ENCODE data around the gene TEX36.

TEX36 gene

GRCh38 chr10:125684581-125684980, 1.6 kb upstream of the TEX36 start:
- WGBS, 2 donors (ENCODE audit: extremely low coverage in 2 of 2, insufficient read length in 2 of 2, insufficient replicate concordance in 1 of 2), result no CpG with 5 or more reads among the region's 5 CpGs
- H3K14ac ChIP-seq (ENCODE audit: low read length), result no peak overlapping the region

GRCh38 chr10:125683821-125684220, 858 bp upstream of the TEX36 start:
- no peaks in the 10 kb centered on the region for H3K36me3 ChIP-seq (replicated peaks in 1 of 2; ENCODE audit: control insufficient read depth in 2 of 2, insufficient read depth in 2 of 2, low read length in 2 of 2)
- no peak overlapping the region for H2BK12ac ChIP-seq (ENCODE audit: low read length)
- no peaks in the 10 kb centered on the region for H3K9me3 ChIP-seq (replicated peaks in 1 of 2; ENCODE audit: control insufficient read depth in 2 of 2, insufficient read depth in 1 of 2, low read depth in 1 of 2, low read length in 2 of 2)
- H2BK120ac ChIP-seq (ENCODE audit: low read depth, low read length), result no peak overlapping the region
- no peak overlapping the region for H2AK5ac ChIP-seq (ENCODE audit: low read depth, low read length)
- WGBS, 2 donors (ENCODE audit: extremely low coverage in 2 of 2, insufficient read length in 2 of 2, insufficient replicate concordance in 1 of 2), result no CpG with 5 or more reads among the region's 7 CpGs
- H3K79me1 ChIP-seq (ENCODE audit: low read depth, low read length), result no peaks in the 10 kb centered on the region
- H3K4me3 ChIP-seq (ENCODE audit: low read length in 2 of 2), result no peak overlapping the region
- peaks cover 0 to 6% (median 0%) of the 10 kb centered on the region in 3 experiments for H3K27me3 ChIP-seq (ENCODE audit: control insufficient read depth in 3 of 3, insufficient read depth in 3 of 3, low read depth in 1 of 3, low read length in 3 of 3)
- no peak overlapping the region for H4K8ac ChIP-seq (ENCODE audit: low read depth, low read length)
- no peak for DNase-seq (ENCODE audit: low spot score)
- H3K27ac ChIP-seq (replicated peaks; ENCODE audit: low read length), result no peak overlapping the region
- H2BK5ac ChIP-seq (ENCODE audit: low read length), result no peak overlapping the region
- no peak overlapping the region for H3K14ac ChIP-seq (ENCODE audit: low read length)
- H2AFZ ChIP-seq (ENCODE audit: low read length), result no peak overlapping the region
- no peak overlapping the region for H4K91ac ChIP-seq (ENCODE audit: low read depth, low read length, poor library complexity)
- no peak overlapping the region for H2BK15ac ChIP-seq (ENCODE audit: low read length)
- H3K4me2 ChIP-seq (ENCODE audit: insufficient read depth, low read length, poor library complexity, severe bottlenecking), result no peak overlapping the region
- H3K4me1 ChIP-seq (ENCODE audit: control insufficient read depth in 2 of 2, insufficient read depth in 1 of 2, low read depth in 1 of 2, low read length in 2 of 2), result peaks cover 2 to 6% of the 10 kb centered on the region in 2 donors
- H3K23ac ChIP-seq (ENCODE audit: low read depth, low read length, poor library complexity), result no peak overlapping the region
- H3K18ac ChIP-seq (ENCODE audit: low read length), result no peak overlapping the region
- no peak overlapping the region for H3K9ac ChIP-seq (ENCODE audit: low read depth, low read length, poor library complexity)
- H3K4ac ChIP-seq (ENCODE audit: low read length), result no peak overlapping the region

More at GRCh38 chr10:125684581-125684980, 1.6 kb upstream of the TEX36 start:
- no peaks in the 10 kb centered on the region for H3K79me1 ChIP-seq (ENCODE audit: low read depth, low read length)
- H4K8ac ChIP-seq (ENCODE audit: low read depth, low read length), result no peak overlapping the region
- no peak overlapping the region for H3K27ac ChIP-seq (replicated peaks; ENCODE audit: low read length)
- no peaks in the 10 kb centered on the region for H3K36me3 ChIP-seq (replicated peaks in 1 of 2; ENCODE audit: control insufficient read depth in 2 of 2, insufficient read depth in 2 of 2, low read length in 2 of 2)
- H3K9me3 ChIP-seq (replicated peaks in 1 of 2; ENCODE audit: control insufficient read depth in 2 of 2, insufficient read depth in 1 of 2, low read depth in 1 of 2, low read length in 2 of 2), result no peaks in the 10 kb centered on the region
- H4K91ac ChIP-seq (ENCODE audit: low read depth, low read length, poor library complexity), result no peak overlapping the region
- H3K4me2 ChIP-seq (ENCODE audit: insufficient read depth, low read length, poor library complexity, severe bottlenecking), result no peak overlapping the region
- no peak overlapping the region for H2BK15ac ChIP-seq (ENCODE audit: low read length)
- H3K9ac ChIP-seq (ENCODE audit: low read depth, low read length, poor library complexity), result no peak overlapping the region
- no peak overlapping the region for H3K18ac ChIP-seq (ENCODE audit: low read length)
- H2BK12ac ChIP-seq (ENCODE audit: low read length), result no peak overlapping the region
- DNase-seq (ENCODE audit: low spot score), result no peak
- H2BK120ac ChIP-seq (ENCODE audit: low read depth, low read length), result no peak overlapping the region
- H2BK5ac ChIP-seq (ENCODE audit: low read length), result no peak overlapping the region
- peaks cover 2 to 6% of the 10 kb centered on the region in 2 donors for H3K4me1 ChIP-seq (ENCODE audit: control insufficient read depth in 2 of 2, insufficient read depth in 1 of 2, low read depth in 1 of 2, low read length in 2 of 2)
- H3K4ac ChIP-seq (ENCODE audit: low read length), result no peak overlapping the region
- peaks cover 0 to 8% (median 0%) of the 10 kb centered on the region in 3 experiments for H3K27me3 ChIP-seq (ENCODE audit: control insufficient read depth in 3 of 3, insufficient read depth in 3 of 3, low read depth in 1 of 3, low read length in 3 of 3)
- H3K4me3 ChIP-seq (ENCODE audit: low read length in 2 of 2), result peak overlapping the region in 1 of 2 donors; percentile 13
- H3K23ac ChIP-seq (ENCODE audit: low read depth, low read length, poor library complexity), result no peak overlapping the region
- no peak overlapping the region for H2AFZ ChIP-seq (ENCODE audit: low read length)
- H2AK5ac ChIP-seq (ENCODE audit: low read depth, low read length), result no peak overlapping the region

GRCh38 chr10:125679436-125679835, 3.5 kb downstream of the TEX36 start:
- peaks cover 2 to 6% of the 10 kb centered on the region in 2 donors for H3K4me1 ChIP-seq (ENCODE audit: control insufficient read depth in 2 of 2, insufficient read depth in 1 of 2, low read depth in 1 of 2, low read length in 2 of 2)
- no peak overlapping the region for H3K4me2 ChIP-seq (ENCODE audit: insufficient read depth, low read length, poor library complexity, severe bottlenecking)
- H3K9ac ChIP-seq (ENCODE audit: low read depth, low read length, poor library complexity), result no peak overlapping the region
- peak overlapping the region; percentile 57 for H2AFZ ChIP-seq (ENCODE audit: low read length)
- H3K4ac ChIP-seq (ENCODE audit: low read length), result no peak overlapping the region
- H3K18ac ChIP-seq (ENCODE audit: low read length), result no peak overlapping the region
- DNase-seq (ENCODE audit: low spot score), result no peak
- H4K8ac ChIP-seq (ENCODE audit: low read depth, low read length), result no peak overlapping the region
- no peak overlapping the region for H3K4me3 ChIP-seq (ENCODE audit: low read length in 2 of 2)
- H3K36me3 ChIP-seq (replicated peaks in 1 of 2; ENCODE audit: control insufficient read depth in 2 of 2, insufficient read depth in 2 of 2, low read length in 2 of 2), result no peaks in the 10 kb centered on the region
- no peak overlapping the region for H3K27ac ChIP-seq (replicated peaks; ENCODE audit: low read length)
- H2BK15ac ChIP-seq (ENCODE audit: low read length), result no peak overlapping the region
- no peak overlapping the region for H2BK12ac ChIP-seq (ENCODE audit: low read length)
- H3K9me3 ChIP-seq (replicated peaks in 1 of 2; ENCODE audit: control insufficient read depth in 2 of 2, insufficient read depth in 1 of 2, low read depth in 1 of 2, low read length in 2 of 2), result peaks cover 0 to 6% of the 10 kb centered on the region in 2 donors
- H3K79me1 ChIP-seq (ENCODE audit: low read depth, low read length), result no peaks in the 10 kb centered on the region
- no peak overlapping the region for H4K91ac ChIP-seq (ENCODE audit: low read depth, low read length, poor library complexity)
- no peak overlapping the region for H2BK120ac ChIP-seq (ENCODE audit: low read depth, low read length)
- H3K27me3 ChIP-seq (ENCODE audit: control insufficient read depth in 3 of 3, insufficient read depth in 3 of 3, low read depth in 1 of 3, low read length in 3 of 3), result peaks cover 0 to 3% (median 0%) of the 10 kb centered on the region in 3 experiments
- no CpG with 5 or more reads among the region's 11 CpGs for WGBS, 2 donors (ENCODE audit: extremely low coverage in 2 of 2, insufficient read length in 2 of 2, insufficient replicate concordance in 1 of 2)
- H2BK5ac ChIP-seq (ENCODE audit: low read length), result no peak overlapping the region
- no peak overlapping the region for H3K14ac ChIP-seq (ENCODE audit: low read length)
- no peak overlapping the region for H3K23ac ChIP-seq (ENCODE audit: low read depth, low read length, poor library complexity)
- H2AK5ac ChIP-seq (ENCODE audit: low read depth, low read length), result no peak overlapping the region

GRCh38 chr10:125672884-125673283, 10.1 kb downstream of the TEX36 start:
- no peak overlapping the region for H3K4me3 ChIP-seq (ENCODE audit: low read length in 2 of 2)
- H4K91ac ChIP-seq (ENCODE audit: low read depth, low read length, poor library complexity), result no peak overlapping the region
- no peak overlapping the region for H2BK5ac ChIP-seq (ENCODE audit: low read length)
- no peaks in the 10 kb centered on the region for H3K4me1 ChIP-seq (ENCODE audit: control insufficient read depth in 2 of 2, insufficient read depth in 1 of 2, low read depth in 1 of 2, low read length in 2 of 2)
- H3K18ac ChIP-seq (ENCODE audit: low read length), result no peak overlapping the region
- H3K14ac ChIP-seq (ENCODE audit: low read length), result no peak overlapping the region
- H3K4ac ChIP-seq (ENCODE audit: low read length), result no peak overlapping the region
- H3K4me2 ChIP-seq (ENCODE audit: insufficient read depth, low read length, poor library complexity, severe bottlenecking), result no peak overlapping the region
- no peak overlapping the region for H2BK120ac ChIP-seq (ENCODE audit: low read depth, low read length)
- H3K27ac ChIP-seq (replicated peaks; ENCODE audit: low read length), result no peak overlapping the region
- peaks cover 0 to 4% of the 10 kb centered on the region in 2 donors for H3K9me3 ChIP-seq (replicated peaks in 1 of 2; ENCODE audit: control insufficient read depth in 2 of 2, insufficient read depth in 1 of 2, low read depth in 1 of 2, low read length in 2 of 2)
- no CpG with 5 or more reads among the region's 1 CpG for WGBS, 2 donors (ENCODE audit: extremely low coverage in 2 of 2, insufficient read length in 2 of 2, insufficient replicate concordance in 1 of 2)
- no peak overlapping the region for H2AFZ ChIP-seq (ENCODE audit: low read length)
- no peak overlapping the region for H3K23ac ChIP-seq (ENCODE audit: low read depth, low read length, poor library complexity)
- no peak overlapping the region for H2AK5ac ChIP-seq (ENCODE audit: low read depth, low read length)
- H2BK12ac ChIP-seq (ENCODE audit: low read length), result no peak overlapping the region
- no peaks in the 10 kb centered on the region for H3K27me3 ChIP-seq (ENCODE audit: control insufficient read depth in 3 of 3, insufficient read depth in 3 of 3, low read depth in 1 of 3, low read length in 3 of 3)
- no peak overlapping the region for H3K9ac ChIP-seq (ENCODE audit: low read depth, low read length, poor library complexity)
- no peak for DNase-seq (ENCODE audit: low spot score)
- H3K36me3 ChIP-seq (replicated peaks in 1 of 2; ENCODE audit: control insufficient read depth in 2 of 2, insufficient read depth in 2 of 2, low read length in 2 of 2), result no peaks in the 10 kb centered on the region
- no peaks in the 10 kb centered on the region for H3K79me1 ChIP-seq (ENCODE audit: low read depth, low read length)
- H4K8ac ChIP-seq (ENCODE audit: low read depth, low read length), result no peak overlapping the region
- H2BK15ac ChIP-seq (ENCODE audit: low read length), result no peak overlapping the region

Data from neuronal stem cell (in vitro differentiated cells).